ENCODE results near the gene CES1.
"Not testable (repeated sequence)": the region's sequence is repeated elsewhere in the genome, so short reads cannot be mapped to it uniquely, and the experiment has no call there.

Gene CES1

DNA sequence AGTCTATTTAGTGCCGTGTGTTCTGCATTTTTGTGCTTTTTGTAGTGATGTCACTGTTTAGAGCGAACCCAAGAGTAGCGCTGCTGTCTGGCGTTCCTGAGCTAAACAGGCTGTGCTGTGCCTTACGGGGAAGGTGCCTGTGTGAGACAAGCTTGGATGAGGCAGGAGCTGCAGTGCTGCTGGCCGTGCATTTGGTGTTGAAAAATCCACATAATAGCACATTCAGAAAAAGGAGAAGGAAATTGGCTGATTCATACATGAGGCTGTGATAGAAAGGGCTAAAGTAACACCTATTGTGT lies 50.2 kb downstream of the CES1 start:
- DNase-seq, result not testable (repeated sequence)

DNA sequence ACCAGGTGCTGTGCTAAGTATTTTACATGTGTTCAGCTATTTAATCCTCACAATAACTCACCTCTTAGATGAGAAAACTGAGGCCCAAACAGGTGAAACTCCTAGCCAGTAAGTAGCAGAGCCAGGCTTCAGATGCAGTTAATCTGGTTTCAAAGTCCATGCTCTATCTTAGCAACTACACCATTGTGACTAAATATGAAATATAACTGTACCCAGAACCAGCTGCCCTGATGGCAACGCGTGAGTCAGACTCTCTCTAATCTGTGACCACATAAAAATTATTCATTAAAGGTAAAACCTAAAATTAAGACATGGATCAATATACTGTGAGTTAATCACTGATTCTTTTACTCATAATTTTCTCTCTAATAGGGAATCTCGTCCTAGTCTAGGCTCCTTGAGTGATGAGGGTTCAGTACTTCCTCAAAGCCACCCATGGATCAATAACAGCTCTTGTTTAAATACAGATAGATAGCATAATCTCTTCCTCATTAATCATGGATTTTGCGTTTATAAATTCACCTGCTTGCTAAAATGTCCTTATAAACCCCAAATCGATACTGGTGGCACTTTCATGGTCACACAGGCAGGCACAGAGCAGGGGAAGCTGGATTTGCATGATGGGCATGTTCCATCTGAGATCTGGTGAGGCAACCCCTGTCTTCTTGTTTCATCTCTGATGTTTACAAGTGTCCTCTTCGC lies 50.7 kb downstream of the CES1 start:
- DNase-seq, result not testable (repeated sequence)

- DNase-seq, result not testable (repeated sequence)
These were observed 51.4 kb downstream of the CES1 start for GRCh38 chr16:55781456-55781855.

DNA sequence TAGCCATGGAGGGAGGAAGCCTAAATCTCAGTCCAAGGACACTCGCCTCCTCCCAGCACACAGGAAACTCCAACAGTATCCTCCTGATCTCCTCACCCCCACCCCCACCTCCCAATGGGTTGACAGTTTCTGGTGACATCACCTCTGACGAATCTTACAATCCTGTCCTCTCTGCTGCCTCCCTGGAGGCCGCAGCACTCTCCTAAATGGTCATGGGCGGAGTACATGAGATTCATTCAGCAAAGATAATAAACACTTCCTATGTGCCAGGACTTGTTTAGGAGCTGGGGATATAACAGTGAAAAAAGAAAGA lies 52.8 kb downstream of the CES1 start:
- not testable (repeated sequence) for DNase-seq

- DNase-seq, result no peak
These were observed 53.3 kb downstream of the CES1 start for GRCh38 chr16:55779402-55780094.

DNA sequence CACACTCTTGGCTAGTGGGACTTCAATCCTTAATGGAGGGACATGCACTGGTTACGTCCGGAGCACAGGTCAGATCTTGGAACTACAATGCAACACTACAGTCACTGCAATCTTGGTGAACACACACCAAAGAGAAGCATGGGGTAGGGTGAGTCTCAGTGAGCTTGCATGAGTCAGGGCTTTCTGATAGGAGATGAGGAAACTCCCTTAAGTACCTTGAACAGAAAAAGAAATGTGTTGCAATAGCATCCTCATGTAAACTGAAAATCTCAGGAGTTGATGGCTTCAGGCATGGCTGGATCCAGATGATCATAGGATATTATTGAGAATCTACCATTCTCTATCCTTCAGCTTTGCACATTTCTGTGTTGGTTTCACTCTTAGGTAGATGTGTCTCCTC lies 54.1 kb downstream of the CES1 start:
- DNase-seq, result no peak

DNA sequence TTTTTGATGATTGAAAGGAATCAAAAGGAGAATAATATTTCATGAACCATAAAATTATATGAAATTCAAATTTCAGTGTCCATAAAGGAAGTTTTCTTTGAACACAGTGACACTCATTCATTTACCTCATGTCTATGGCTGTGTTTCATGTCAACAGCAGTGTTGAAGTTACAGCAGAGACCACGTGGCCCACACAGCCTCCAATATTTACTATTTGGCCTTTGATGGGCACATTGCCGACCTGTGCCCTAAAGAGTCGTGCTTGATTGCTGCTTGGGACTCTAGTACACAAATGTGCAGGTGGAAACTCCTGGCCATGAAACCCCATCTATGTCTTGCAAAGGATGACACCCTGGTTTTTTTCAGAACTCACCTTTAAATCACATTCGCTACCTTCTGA lies 57.0 kb downstream of the CES1 start:
- DNase-seq, result no peak

GRCh38 chr16:55773859-55774549 lies 58.9 kb downstream of the CES1 start:
- DNase-seq, result no peak

GRCh38 chr16:55765161-55765560 lies 67.7 kb downstream of the CES1 start:
- DNase-seq, result no peak

DNA sequence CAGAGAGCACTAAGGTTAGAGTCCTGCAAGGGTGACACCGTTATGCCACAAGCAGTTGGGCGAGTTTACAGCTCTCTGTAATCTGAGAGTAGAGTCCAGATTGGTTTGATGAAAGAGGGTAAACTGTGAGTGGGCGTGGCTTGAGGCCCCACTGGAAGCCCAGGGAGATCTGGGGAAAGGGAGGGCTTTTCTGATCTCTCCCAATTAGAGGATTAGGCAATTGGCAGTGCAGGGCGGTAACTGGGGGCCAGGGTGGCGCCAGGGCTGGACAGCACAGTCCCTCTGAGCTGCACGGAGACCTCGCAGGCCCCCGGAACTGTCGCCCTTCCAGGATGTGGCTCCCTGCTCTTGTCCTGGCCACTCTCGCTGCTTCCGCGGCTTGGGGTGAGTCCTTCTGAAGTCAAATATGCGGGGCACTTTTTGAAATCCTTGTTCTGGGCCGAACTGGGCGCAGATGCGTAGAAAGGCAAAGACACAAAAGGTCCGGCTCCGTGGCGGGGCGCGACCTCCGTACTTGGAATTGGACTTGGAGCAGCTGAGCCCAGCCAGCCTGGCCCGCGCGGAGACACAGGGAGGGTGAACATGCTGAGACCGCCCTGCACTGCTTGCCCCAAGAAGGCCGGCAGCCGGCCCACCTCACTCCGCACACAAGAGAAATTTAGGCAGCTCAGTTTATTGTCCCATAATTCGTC lies 72.4 kb downstream of the CES1 start:
- DNase-seq, result no peak

- not testable (repeated sequence) for DNase-seq
These were observed 73.0 kb downstream of the CES1 start for GRCh38 chr16:55759965-55760309.

- not testable (repeated sequence) for DNase-seq
These were observed 75.0 kb downstream of the CES1 start for GRCh38 chr16:55757595-55758527.

DNA sequence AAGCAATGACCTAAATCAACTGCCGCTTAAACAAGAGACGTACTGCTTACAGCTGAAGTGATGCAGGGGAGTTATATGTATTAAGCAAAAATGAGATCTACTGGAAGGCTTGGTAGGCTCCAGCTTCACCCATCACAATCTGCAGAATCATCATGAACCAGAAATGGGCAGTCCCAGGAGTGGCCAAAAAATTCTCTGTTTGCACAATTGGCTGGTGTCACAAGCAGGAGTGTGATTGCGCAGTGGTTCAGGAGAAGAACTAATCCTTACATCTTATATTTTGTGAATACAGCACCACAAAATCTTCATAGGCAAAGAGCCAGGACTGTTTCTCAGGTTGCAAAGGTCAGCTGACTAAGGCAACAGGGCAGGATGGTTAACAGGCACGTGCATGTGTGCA lies 75.9 kb downstream of the CES1 start:
- DNase-seq, result no peak

- no peak for DNase-seq
These were observed 78.8 kb downstream of the CES1 start for GRCh38 chr16:55754056-55754455.

GRCh38 chr16:55753145-55753631 lies 79.7 kb downstream of the CES1 start:
- not testable (repeated sequence) for DNase-seq
